NCI-H1417 treated with DMSO at 0.1 percent for 48 hours (cell line): ENCODE data around the gene TEX48.

Experiments
- DNase-seq: peaks from one replicate; lab custom pipeline; 2025; lab: John Stamatoyannopoulos, UW

The TEX48 gene

GRCh38 chr9:114621561-114621960 is 60.4 kb downstream of the TEX48 start:
- no peak for DNase-seq

- no peak for DNase-seq
These were observed 62.7 kb downstream of the TEX48 start for GRCh38 chr9:114619191-114619761.

GRCh38 chr9:114616684-114617520 is 65.1 kb downstream of the TEX48 start:
- no peak for DNase-seq
